ENCODE measurements around the gene IFT43.

DNA sequence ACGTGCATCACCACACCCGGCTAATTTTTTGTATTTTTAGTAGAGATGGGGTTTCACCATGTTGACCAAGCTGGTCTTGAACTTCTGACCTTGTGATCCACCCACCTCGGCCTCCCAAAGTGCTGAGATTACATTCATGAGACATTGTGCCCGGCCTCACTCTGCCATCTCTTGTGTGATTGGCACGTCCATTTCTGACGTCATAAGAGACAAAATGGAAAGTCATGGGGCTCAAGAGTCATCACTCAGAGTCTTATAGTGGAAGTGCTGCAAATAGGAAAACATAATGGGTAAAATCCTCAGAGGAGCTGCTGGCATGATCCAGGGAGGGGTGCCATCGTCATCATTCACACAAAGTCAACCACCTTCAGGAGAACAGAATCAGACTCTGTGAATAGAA is 112.0 kb downstream of the IFT43 start:
- TF ChIP-seq, protein P1, sequence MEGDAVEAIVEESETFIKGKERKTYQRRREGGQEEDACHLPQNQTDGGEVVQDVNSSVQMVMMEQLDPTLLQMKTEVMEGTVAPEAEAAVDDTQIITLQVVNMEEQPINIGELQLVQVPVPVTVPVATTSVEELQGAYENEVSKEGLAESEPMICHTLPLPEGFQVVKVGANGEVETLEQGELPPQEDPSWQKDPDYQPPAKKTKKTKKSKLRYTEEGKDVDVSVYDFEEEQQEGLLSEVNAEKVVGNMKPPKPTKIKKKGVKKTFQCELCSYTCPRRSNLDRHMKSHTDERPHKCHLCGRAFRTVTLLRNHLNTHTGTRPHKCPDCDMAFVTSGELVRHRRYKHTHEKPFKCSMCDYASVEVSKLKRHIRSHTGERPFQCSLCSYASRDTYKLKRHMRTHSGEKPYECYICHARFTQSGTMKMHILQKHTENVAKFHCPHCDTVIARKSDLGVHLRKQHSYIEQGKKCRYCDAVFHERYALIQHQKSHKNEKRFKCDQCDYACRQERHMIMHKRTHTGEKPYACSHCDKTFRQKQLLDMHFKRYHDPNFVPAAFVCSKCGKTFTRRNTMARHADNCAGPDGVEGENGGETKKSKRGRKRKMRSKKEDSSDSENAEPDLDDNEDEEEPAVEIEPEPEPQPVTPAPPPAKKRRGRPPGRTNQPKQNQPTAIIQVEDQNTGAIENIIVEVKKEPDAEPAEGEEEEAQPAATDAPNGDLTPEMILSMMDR (IDR thresholded peaks at IDR 0.05): no peak
- no peak for TF ChIP-seq POLR2AphosphoS5 (IDR thresholded peaks at IDR 0.05; ENCODE audit: low read depth, low read length)
- TF ChIP-seq MAX (IDR thresholded peaks at IDR 0.05; ENCODE audit: low read depth): no peak
- no peak for TF ChIP-seq NRF1 (IDR thresholded peaks at IDR 0.05; ENCODE audit: low read depth, low read length)
- TF ChIP-seq FOXM1 (IDR thresholded peaks at IDR 0.05; ENCODE audit: low read depth): no peak
- no peak for TF ChIP-seq ELF1 (IDR thresholded peaks at IDR 0.05)
- no peak for TF ChIP-seq RCOR1 (IDR thresholded peaks at IDR 0.05; ENCODE audit: low read length)
- no peak for TF ChIP-seq CHD2 (IDR thresholded peaks at IDR 0.05; ENCODE audit: low read length, partially characterized antibody)
- TF ChIP-seq SIN3A (IDR thresholded peaks at IDR 0.05; ENCODE audit: borderline replicate concordance, low read depth, low read length): no peak

Measured in SK-N-SH (cell line).